ENCODE data around the gene ADPGK.
"Not testable (repeated sequence)": the region's sequence is repeated elsewhere in the genome, so short reads cannot be mapped to it uniquely, and the experiment has no call there.

Gene ADPGK

DNA sequence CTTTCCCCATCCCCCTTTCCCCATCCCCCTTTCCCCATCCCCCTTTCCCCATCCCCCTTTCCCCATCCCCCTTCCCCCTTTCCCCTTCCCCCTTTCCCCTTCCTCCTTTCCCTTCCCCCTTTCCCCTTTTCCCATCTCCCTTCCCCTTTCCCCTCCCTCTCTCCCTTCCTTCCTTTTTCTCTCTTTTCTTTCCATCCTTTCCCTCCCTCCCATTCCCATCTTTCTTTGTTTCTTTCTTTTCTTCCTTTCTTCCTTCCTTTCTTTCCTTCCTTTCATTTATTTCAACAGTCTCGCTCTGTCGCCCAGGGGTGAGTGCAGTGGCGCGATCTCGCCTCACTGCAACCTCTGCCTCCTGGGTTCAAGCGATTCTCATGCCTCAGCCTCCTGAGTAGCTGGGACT, 57.7 kb downstream of the ADPGK start:
- H3K9ac ChIP-seq (ENCODE audit: low read length); H3K14ac ChIP-seq (ENCODE audit: low read length in 2 of 2); H2AK5ac ChIP-seq (ENCODE audit: low read length, severe bottlenecking); H4K91ac ChIP-seq (ENCODE audit: low read length); DNase-seq; H3K4me1 ChIP-seq (ENCODE audit: control insufficient read depth, insufficient read depth, low read depth, low read length); H2BK120ac ChIP-seq (ENCODE audit: low read depth, low read length); H3K9me3 ChIP-seq (ENCODE audit: control insufficient read depth, low read length); H4K8ac ChIP-seq (ENCODE audit: low read length); H3K27me3 ChIP-seq (ENCODE audit: control insufficient read depth in 1 of 2, insufficient read depth in 1 of 2, low read length in 2 of 2); H3K18ac ChIP-seq (ENCODE audit: low read depth in 1 of 2, low read length in 2 of 2); H2AFZ ChIP-seq (ENCODE audit: low read depth, low read length); H3K4ac ChIP-seq (ENCODE audit: low read depth in 1 of 2, low read length in 2 of 2); H2BK12ac ChIP-seq (ENCODE audit: low read length in 2 of 2); H3K4me2 ChIP-seq (ENCODE audit: low read length, poor library complexity, severe bottlenecking); H3K23ac ChIP-seq (ENCODE audit: low read length in 2 of 2); H2BK15ac ChIP-seq (ENCODE audit: low read depth, poor library complexity, severe bottlenecking); H2BK5ac ChIP-seq (ENCODE audit: low read depth, low read length, poor library complexity, severe bottlenecking); H3K79me1 ChIP-seq (replicated peaks; ENCODE audit: low read length, poor library complexity, severe bottlenecking); H3K27ac ChIP-seq (ENCODE audit: low read length, poor library complexity, severe bottlenecking); H3K4me3 ChIP-seq (ENCODE audit: insufficient read depth in 1 of 2, low read depth in 1 of 2, low read length in 2 of 2): not testable (repeated sequence)
- H3K36me3 ChIP-seq (ENCODE audit: control insufficient read depth in 1 of 2, insufficient read depth in 2 of 2, low read depth in 1 of 2, low read length in 2 of 2), result peaks cover 3 to 42% of the 10 kb centered on the region in 2 experiments
- WGBS, result over 99% methylated on average over 6 of the region's 6 CpGs

DNA sequence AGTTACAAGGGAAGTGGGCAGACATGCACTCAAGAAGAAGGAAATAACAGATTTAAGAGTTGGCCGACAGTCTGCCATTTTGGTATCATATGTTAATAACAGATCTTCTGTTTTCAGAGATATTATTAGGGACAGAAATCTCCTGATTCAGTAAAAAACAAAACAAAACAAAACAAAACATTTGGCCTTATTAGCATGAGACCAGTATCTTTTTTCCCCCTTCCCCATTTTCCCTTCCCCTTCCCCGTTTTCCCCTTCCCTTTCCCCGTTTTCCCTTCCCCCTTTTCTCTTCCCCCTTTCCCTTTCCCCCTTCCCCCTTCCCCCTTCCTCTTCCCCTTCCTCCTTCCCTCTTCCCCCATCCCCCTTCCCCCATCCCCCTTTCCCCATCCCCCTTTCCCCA, 58.1 kb downstream of the ADPGK start:
- WGBS, result 96% methylated on average over 2 of the region's 3 CpGs

DNA sequence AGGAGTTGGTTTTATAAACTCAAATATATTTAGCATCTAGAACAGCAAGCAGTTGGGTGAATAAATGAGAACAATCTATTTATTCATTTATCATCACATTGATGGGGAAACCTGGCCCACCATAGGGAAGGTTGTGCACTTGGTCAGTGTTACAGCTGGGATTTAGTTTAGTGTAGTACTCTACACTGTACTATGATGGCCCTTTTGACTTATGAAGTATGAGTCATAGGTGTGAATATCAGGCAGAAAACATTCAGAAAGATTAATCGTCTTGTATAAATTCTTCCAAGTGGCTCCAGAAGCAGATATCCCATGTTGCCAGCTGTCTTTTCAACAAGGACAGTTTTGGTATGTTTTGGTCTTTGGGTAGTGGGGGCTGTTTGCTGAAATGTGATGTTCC, 59.5 kb downstream of the ADPGK start:
- Histone ChIP-seq H2BK5ac (ENCODE audit: low read depth, low read length, poor library complexity, severe bottlenecking) (no peak overlapping the region), H3K27me3 (ENCODE audit: control insufficient read depth in 1 of 2, insufficient read depth in 1 of 2, low read length in 2 of 2) (no peaks in the 10 kb centered on the region), H2AFZ (ENCODE audit: low read depth, low read length) (no peak overlapping the region), H3K18ac (ENCODE audit: low read depth in 1 of 2, low read length in 2 of 2) (no peak overlapping the region), H2BK12ac (ENCODE audit: low read length in 2 of 2) (no peak overlapping the region), H3K14ac (ENCODE audit: low read length in 2 of 2) (no peak overlapping the region), H4K91ac (ENCODE audit: low read length) (no peak overlapping the region), H3K79me1 (replicated peaks; ENCODE audit: low read length, poor library complexity, severe bottlenecking) (peaks cover 6% of the 10 kb centered on the region), H3K23ac (ENCODE audit: low read length in 2 of 2) (no peak overlapping the region), H2AK5ac (ENCODE audit: low read length, severe bottlenecking) (no peak overlapping the region), H3K4ac (ENCODE audit: low read depth in 1 of 2, low read length in 2 of 2) (no peak overlapping the region), H3K36me3 (ENCODE audit: control insufficient read depth in 1 of 2, insufficient read depth in 2 of 2, low read depth in 1 of 2, low read length in 2 of 2) (peaks cover 5 to 33% of the 10 kb centered on the region in 2 experiments), H3K9ac (ENCODE audit: low read length) (no peak overlapping the region), H2BK15ac (ENCODE audit: low read depth, poor library complexity, severe bottlenecking) (no peak overlapping the region), H4K8ac (ENCODE audit: low read length) (no peak overlapping the region), H3K27ac (ENCODE audit: low read length, poor library complexity, severe bottlenecking) (no peak overlapping the region), H2BK120ac (ENCODE audit: low read depth, low read length) (no peak overlapping the region), H3K9me3 (ENCODE audit: control insufficient read depth, low read length) (no peaks in the 10 kb centered on the region), H3K4me3 (ENCODE audit: insufficient read depth in 1 of 2, low read depth in 1 of 2, low read length in 2 of 2) (no peak overlapping the region), H3K4me1 (ENCODE audit: control insufficient read depth, insufficient read depth, low read depth, low read length) (peaks cover 1% of the 10 kb centered on the region), H3K4me2 (ENCODE audit: low read length, poor library complexity, severe bottlenecking) (no peak overlapping the region)
- 96% methylated on average over 1 of the region's 1 CpG for WGBS
- no peak for DNase-seq

More for the DNA sequence above, 58.1 kb downstream of the ADPGK start:
- no peak overlapping the region for H2AFZ ChIP-seq (ENCODE audit: low read depth, low read length)
- peaks cover 4% of the 10 kb centered on the region for H3K79me1 ChIP-seq (replicated peaks; ENCODE audit: low read length, poor library complexity, severe bottlenecking)
- H3K4me3 ChIP-seq (ENCODE audit: insufficient read depth in 1 of 2, low read depth in 1 of 2, low read length in 2 of 2), result no peak overlapping the region
- H3K4ac ChIP-seq (ENCODE audit: low read depth in 1 of 2, low read length in 2 of 2), result no peak overlapping the region
- no peak overlapping the region for H3K23ac ChIP-seq (ENCODE audit: low read length in 2 of 2)
- no peak overlapping the region for H3K14ac ChIP-seq (ENCODE audit: low read length in 2 of 2)
- no peak overlapping the region for H3K4me2 ChIP-seq (ENCODE audit: low read length, poor library complexity, severe bottlenecking)
- H3K27ac ChIP-seq (ENCODE audit: low read length, poor library complexity, severe bottlenecking), result no peak overlapping the region
- H3K9me3 ChIP-seq (ENCODE audit: control insufficient read depth, low read length), result no peaks in the 10 kb centered on the region
- peaks cover 1% of the 10 kb centered on the region for H3K4me1 ChIP-seq (ENCODE audit: control insufficient read depth, insufficient read depth, low read depth, low read length)
- H2BK5ac ChIP-seq (ENCODE audit: low read depth, low read length, poor library complexity, severe bottlenecking), result no peak overlapping the region
- H3K36me3 ChIP-seq (ENCODE audit: control insufficient read depth in 1 of 2, insufficient read depth in 2 of 2, low read depth in 1 of 2, low read length in 2 of 2), result peaks cover 3 to 38% of the 10 kb centered on the region in 2 experiments
- H4K8ac ChIP-seq (ENCODE audit: low read length), result no peak overlapping the region
- H3K9ac ChIP-seq (ENCODE audit: low read length), result no peak overlapping the region
- no peak overlapping the region for H2BK12ac ChIP-seq (ENCODE audit: low read length in 2 of 2)
- no peaks in the 10 kb centered on the region for H3K27me3 ChIP-seq (ENCODE audit: control insufficient read depth in 1 of 2, insufficient read depth in 1 of 2, low read length in 2 of 2)
- H2BK120ac ChIP-seq (ENCODE audit: low read depth, low read length), result no peak overlapping the region
- H2BK15ac ChIP-seq (ENCODE audit: low read depth, poor library complexity, severe bottlenecking), result no peak overlapping the region
- no peak overlapping the region for H2AK5ac ChIP-seq (ENCODE audit: low read length, severe bottlenecking)
- no peak overlapping the region for H4K91ac ChIP-seq (ENCODE audit: low read length)
- no peak for DNase-seq
- H3K18ac ChIP-seq (ENCODE audit: low read depth in 1 of 2, low read length in 2 of 2), result no peak overlapping the region

DNA sequence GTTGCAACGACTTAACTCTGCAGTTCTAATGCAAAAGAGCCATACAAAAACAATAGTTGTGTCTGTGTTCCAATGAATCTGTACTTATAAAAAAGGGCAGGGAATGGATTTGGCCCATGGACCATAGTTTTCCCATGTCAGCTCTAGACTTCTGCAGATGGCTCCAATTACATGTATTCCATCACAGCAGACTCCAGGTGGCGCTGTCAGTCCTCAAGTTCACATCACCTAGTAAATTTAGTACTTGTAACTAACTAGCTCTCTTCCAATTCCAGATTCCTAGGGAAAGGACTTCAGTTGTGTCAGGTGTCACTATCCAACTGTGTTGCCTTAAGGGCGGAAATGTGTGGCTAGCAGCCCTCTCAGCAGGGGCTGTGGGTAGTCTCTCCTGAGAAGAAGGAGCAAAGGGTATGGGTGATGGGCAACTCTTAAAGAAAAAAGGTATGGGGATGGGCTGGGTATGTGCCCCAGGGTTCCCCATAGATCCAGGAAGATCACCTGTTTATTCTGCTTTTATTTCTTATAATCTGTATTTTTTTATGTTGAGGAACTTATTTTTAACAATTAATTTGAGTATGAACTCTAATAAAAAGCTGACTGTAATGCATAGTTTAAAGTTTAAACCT, 61.4 kb downstream of the ADPGK start:
- no peak overlapping the region for H2BK120ac ChIP-seq (ENCODE audit: low read depth, low read length)
- peak overlapping the region; percentile 25 for H3K4me2 ChIP-seq (ENCODE audit: low read length, poor library complexity, severe bottlenecking)
- H3K4ac ChIP-seq (ENCODE audit: low read depth in 1 of 2, low read length in 2 of 2), result no peak overlapping the region
- no peaks in the 10 kb centered on the region for H3K9me3 ChIP-seq (ENCODE audit: control insufficient read depth, low read length)
- peaks cover 5% of the 10 kb centered on the region for H3K79me1 ChIP-seq (replicated peaks; ENCODE audit: low read length, poor library complexity, severe bottlenecking)
- DNase-seq, result peak; percentile 74
- no peak overlapping the region for H3K14ac ChIP-seq (ENCODE audit: low read length in 2 of 2)
- no peaks in the 10 kb centered on the region for H3K27me3 ChIP-seq (ENCODE audit: control insufficient read depth in 1 of 2, insufficient read depth in 1 of 2, low read length in 2 of 2)
- H3K4me1 ChIP-seq (ENCODE audit: control insufficient read depth, insufficient read depth, low read depth, low read length), result peaks cover 1% of the 10 kb centered on the region
- H3K27ac ChIP-seq (ENCODE audit: low read length, poor library complexity, severe bottlenecking), result no peak overlapping the region
- peaks cover 9 to 37% of the 10 kb centered on the region in 2 experiments for H3K36me3 ChIP-seq (ENCODE audit: control insufficient read depth in 1 of 2, insufficient read depth in 2 of 2, low read depth in 1 of 2, low read length in 2 of 2)
- no peak overlapping the region for H2AK5ac ChIP-seq (ENCODE audit: low read length, severe bottlenecking)
- H3K4me3 ChIP-seq (ENCODE audit: insufficient read depth in 1 of 2, low read depth in 1 of 2, low read length in 2 of 2), result no peak overlapping the region
- H2BK15ac ChIP-seq (ENCODE audit: low read depth, poor library complexity, severe bottlenecking), result no peak overlapping the region
- no peak overlapping the region for H3K9ac ChIP-seq (ENCODE audit: low read length)
- no peak overlapping the region for H2BK5ac ChIP-seq (ENCODE audit: low read depth, low read length, poor library complexity, severe bottlenecking)
- H4K91ac ChIP-seq (ENCODE audit: low read length), result no peak overlapping the region
- H2BK12ac ChIP-seq (ENCODE audit: low read length in 2 of 2), result no peak overlapping the region
- no peak overlapping the region for H4K8ac ChIP-seq (ENCODE audit: low read length)
- no peak overlapping the region for H2AFZ ChIP-seq (ENCODE audit: low read depth, low read length)
- 25% methylated on average over 2 of the region's 3 CpGs for WGBS
- H3K18ac ChIP-seq (ENCODE audit: low read depth in 1 of 2, low read length in 2 of 2), result no peak overlapping the region
- no peak overlapping the region for H3K23ac ChIP-seq (ENCODE audit: low read length in 2 of 2)
